ENCODE measurements around the gene LHFPL5. TPM values are rescaled to one million over a fixed set of nuclear protein-coding genes. Genes with fewer than 3 reads are reported as not detected.

Gene LHFPL5
- total RNA-seq (2014; rRNA removed; shearing (Covaris generic)) (not detected in 2 replicates), polyA plus RNA-seq (2016; fragmentation: Nextera tagmentation; extraction: Ambion mirVana) (not detected in 2 replicates)
- long read RNA-seq: 0 reads

DNA sequence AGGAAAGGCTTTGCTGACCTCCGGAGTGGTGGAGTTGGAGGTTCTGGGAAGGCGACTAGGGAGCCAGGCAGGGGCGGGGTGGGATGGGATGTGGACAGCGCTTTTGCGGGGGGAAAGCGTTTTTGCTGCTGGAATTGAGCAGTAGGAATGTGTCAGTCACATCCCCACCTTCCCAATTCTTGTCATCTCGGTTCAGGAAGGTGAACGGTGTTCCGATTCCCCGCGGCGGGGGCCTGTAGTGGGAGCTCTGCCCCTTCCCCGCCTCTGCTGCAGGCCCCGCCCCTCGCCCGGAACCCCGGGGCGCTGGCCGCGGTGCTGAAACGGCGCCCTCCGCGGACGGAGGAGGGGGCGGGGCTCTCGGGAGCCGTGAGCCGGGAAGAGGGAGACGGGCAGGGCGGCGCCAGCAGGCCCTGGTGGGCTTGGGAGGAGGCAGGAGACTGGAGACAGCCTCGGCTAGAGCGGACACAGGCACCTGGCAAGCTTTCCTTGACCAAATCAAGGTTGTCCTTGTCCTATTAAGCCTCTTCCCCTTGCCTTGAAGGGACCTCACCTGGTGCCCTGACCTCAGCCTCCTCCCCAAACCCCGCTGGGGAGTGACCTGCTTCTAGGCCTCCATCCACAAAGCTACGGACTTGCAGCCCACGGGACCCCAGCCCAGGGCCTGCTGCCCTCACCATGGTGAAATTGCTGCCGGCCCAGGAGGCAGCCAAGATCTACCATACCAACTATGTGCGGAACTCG is at the start of gene LHFPL5:
TSS of gene LHFPL5 (plus strand) at position 357 of the 741 bp plus-strand sequence. CDS start at position 676, 319 bp downstream.
- Mint-ChIP-seq H3K4me3 (peak within 1 kb of the TSS; percentile 74), H3K4me1 (peaks cover 14% of the 10 kb centered on the region), H3K9me3 (no peaks in the 10 kb centered on the region), H3K36me3 (ENCODE audit: low read depth) (no peaks in the 10 kb centered on the region), H3K27ac (no peak within 1 kb of the TSS), H3K27me3 (ENCODE audit: insufficient read depth, low read depth, poor library complexity) (peaks cover 13% of the 10 kb centered on the region)
- DNase-seq (ENCODE audit: low spot score) (peak; percentile 89), ATAC-seq (peak; percentile 97)
- TF ChIP-seq EZH2 (IDR thresholded peaks at IDR 0.05; ENCODE audit: low read depth, unreplicated experiment): no peak
- TF ChIP-seq CREB1 (CRISPR knock-in tag; IDR thresholded peaks at IDR 0.05; ENCODE audit: low read depth): peak; percentile 38
- TF ChIP-seq, protein P1, sequence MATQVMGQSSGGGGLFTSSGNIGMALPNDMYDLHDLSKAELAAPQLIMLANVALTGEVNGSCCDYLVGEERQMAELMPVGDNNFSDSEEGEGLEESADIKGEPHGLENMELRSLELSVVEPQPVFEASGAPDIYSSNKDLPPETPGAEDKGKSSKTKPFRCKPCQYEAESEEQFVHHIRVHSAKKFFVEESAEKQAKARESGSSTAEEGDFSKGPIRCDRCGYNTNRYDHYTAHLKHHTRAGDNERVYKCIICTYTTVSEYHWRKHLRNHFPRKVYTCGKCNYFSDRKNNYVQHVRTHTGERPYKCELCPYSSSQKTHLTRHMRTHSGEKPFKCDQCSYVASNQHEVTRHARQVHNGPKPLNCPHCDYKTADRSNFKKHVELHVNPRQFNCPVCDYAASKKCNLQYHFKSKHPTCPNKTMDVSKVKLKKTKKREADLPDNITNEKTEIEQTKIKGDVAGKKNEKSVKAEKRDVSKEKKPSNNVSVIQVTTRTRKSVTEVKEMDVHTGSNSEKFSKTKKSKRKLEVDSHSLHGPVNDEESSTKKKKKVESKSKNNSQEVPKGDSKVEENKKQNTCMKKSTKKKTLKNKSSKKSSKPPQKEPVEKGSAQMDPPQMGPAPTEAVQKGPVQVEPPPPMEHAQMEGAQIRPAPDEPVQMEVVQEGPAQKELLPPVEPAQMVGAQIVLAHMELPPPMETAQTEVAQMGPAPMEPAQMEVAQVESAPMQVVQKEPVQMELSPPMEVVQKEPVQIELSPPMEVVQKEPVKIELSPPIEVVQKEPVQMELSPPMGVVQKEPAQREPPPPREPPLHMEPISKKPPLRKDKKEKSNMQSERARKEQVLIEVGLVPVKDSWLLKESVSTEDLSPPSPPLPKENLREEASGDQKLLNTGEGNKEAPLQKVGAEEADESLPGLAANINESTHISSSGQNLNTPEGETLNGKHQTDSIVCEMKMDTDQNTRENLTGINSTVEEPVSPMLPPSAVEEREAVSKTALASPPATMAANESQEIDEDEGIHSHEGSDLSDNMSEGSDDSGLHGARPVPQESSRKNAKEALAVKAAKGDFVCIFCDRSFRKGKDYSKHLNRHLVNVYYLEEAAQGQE (IDR thresholded peaks at IDR 0.05; ENCODE audit: unreplicated experiment): peak; percentile 99
- TF ChIP-seq STAT1 (IDR thresholded peaks at IDR 0.05; ENCODE audit: unreplicated experiment): no peak
- no peak for TF ChIP-seq ZNF114 (CRISPR knock-in tag; IDR thresholded peaks at IDR 0.05)
- TF ChIP-seq, protein P2, sequence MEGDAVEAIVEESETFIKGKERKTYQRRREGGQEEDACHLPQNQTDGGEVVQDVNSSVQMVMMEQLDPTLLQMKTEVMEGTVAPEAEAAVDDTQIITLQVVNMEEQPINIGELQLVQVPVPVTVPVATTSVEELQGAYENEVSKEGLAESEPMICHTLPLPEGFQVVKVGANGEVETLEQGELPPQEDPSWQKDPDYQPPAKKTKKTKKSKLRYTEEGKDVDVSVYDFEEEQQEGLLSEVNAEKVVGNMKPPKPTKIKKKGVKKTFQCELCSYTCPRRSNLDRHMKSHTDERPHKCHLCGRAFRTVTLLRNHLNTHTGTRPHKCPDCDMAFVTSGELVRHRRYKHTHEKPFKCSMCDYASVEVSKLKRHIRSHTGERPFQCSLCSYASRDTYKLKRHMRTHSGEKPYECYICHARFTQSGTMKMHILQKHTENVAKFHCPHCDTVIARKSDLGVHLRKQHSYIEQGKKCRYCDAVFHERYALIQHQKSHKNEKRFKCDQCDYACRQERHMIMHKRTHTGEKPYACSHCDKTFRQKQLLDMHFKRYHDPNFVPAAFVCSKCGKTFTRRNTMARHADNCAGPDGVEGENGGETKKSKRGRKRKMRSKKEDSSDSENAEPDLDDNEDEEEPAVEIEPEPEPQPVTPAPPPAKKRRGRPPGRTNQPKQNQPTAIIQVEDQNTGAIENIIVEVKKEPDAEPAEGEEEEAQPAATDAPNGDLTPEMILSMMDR (conservative IDR thresholded peaks at IDR 0.05; ENCODE audit: low read depth in 2 of 2): 0 out of 4 replicates have a peak, but pooled peaks of 1 of the 2 experiments have one; percentile 2
- TF ChIP-seq ZNF331 (CRISPR knock-in tag; IDR thresholded peaks at IDR 0.05; ENCODE audit: low read depth): no peak
- H4K20me1 ChIP-seq (replicated peaks; ENCODE audit: insufficient read depth): no peaks in the 10 kb centered on the region
- peak within 1 kb of the TSS; percentile 93 for H2AFZ ChIP-seq
- H3K4me2 ChIP-seq: peak within 1 kb of the TSS; percentile 77
- no peak within 1 kb of the TSS for H3K27ac ChIP-seq (ENCODE audit: low read depth)
- H3K9me2 ChIP-seq (ENCODE audit: insufficient read depth): no peaks in the 10 kb centered on the region
- peaks cover 13% of the 10 kb centered on the region; the same call in 1 of the 2 replicates for H3K4me1 ChIP-seq (ENCODE audit: insufficient read depth)
- no peaks in the 10 kb centered on the region for H3K27me3 ChIP-seq (ENCODE audit: insufficient read depth)
- H3K4me3 ChIP-seq: peak within 1 kb of the TSS; percentile 62
- no peaks in the 10 kb centered on the region for H3K36me3 ChIP-seq (ENCODE audit: insufficient read depth)
- no peaks in the 10 kb centered on the region for H3K79me2 ChIP-seq (replicated peaks; ENCODE audit: insufficient read depth)
- no peaks in the 10 kb centered on the region for H3F3A ChIP-seq (replicated peaks; ENCODE audit: low read depth)
